ENCODE measurements around the gene ZP1.

Gene ZP1

GRCh38 chr11:60844045-60844869, 23.1 kb upstream of the ZP1 start:
- no peak for DNase-seq

- no peak for DNase-seq
These were observed 22.5 kb upstream of the ZP1 start for GRCh38 chr11:60844870-60845221.

DNA sequence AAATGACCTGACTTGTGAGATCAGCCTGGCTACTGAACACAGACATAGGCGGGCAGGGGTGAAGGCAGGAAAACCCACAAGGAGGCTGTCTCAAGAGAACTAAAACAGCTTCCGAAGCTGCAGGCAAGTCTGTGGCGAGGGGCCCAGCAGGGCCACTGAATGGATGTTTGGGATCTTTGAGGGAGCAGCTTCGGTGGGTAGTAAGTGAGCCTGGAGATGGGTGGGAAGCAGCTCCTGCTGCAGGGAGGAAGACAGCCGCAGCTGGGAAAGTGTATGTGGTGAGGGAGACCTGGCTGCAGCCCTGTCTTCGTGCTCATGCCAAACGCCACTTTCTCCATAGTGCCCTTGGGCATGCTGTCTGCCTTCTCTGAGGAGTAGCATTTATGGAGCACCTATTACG, 22.0 kb upstream of the ZP1 start:
- no peak for DNase-seq

- DNase-seq = no peak
These were observed 20.1 kb upstream of the ZP1 start for GRCh38 chr11:60847281-60847680.

- DNase-seq = no peak
These were observed 19.4 kb upstream of the ZP1 start for GRCh38 chr11:60847896-60848295.

- no peak for DNase-seq
These were observed 18.6 kb upstream of the ZP1 start for GRCh38 chr11:60848714-60849151.

GRCh38 chr11:60849641-60850520, 17.5 kb upstream of the ZP1 start:
- DNase-seq = no peak

- DNase-seq = no peak
These were observed 15.8 kb upstream of the ZP1 start for GRCh38 chr11:60851327-60852104.

DNA sequence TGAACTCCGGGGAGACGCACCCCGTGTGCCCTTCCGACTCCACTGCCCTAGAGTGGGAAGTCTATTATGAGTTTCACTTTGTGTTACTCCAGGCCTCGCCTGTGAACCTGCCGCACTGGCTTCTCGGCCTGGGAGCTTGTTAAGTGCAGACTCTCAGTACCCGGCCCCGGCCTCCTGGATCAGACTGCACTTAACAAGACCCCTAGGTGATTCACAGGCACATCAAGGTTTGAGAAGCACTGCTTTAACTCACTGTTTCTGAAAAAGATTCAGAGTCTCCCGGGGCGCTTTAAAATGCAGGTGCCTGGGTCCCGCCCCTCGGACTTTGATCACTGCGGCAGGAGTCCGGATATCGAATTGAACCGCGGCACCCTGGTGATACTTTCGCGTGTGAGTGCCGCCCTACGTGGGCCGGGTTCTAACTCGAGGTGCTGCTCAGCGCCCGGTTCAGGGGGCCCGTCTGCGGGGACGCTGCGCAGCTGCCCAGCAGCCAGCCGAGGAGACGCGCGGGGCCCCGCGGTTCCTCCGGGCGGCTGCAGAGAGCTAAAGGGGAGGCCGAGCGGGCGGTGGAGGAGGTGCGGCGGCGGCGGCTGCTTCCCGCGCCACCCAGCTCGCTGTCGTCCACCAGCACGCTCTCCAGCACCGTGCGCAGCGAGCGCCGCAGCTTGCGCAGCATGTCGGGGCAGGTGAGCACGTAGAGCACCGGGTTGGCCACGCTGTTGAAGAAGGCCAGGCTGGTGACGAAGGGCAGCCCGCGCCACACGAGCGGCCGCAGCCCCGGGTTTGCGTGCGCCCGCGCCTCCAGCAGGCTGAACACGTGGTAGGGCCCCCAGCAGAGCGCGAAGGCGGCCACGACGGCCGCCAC, 15.0 kb upstream of the ZP1 start:
- no peak for DNase-seq

- no peak for DNase-seq
These were observed 14.1 kb upstream of the ZP1 start for GRCh38 chr11:60852982-60853950.

GRCh38 chr11:60854140-60854846, 13.0 kb upstream of the ZP1 start:
- no peak for DNase-seq

GRCh38 chr11:60854847-60855725, 12.3 kb upstream of the ZP1 start:
- DNase-seq = no peak

DNA sequence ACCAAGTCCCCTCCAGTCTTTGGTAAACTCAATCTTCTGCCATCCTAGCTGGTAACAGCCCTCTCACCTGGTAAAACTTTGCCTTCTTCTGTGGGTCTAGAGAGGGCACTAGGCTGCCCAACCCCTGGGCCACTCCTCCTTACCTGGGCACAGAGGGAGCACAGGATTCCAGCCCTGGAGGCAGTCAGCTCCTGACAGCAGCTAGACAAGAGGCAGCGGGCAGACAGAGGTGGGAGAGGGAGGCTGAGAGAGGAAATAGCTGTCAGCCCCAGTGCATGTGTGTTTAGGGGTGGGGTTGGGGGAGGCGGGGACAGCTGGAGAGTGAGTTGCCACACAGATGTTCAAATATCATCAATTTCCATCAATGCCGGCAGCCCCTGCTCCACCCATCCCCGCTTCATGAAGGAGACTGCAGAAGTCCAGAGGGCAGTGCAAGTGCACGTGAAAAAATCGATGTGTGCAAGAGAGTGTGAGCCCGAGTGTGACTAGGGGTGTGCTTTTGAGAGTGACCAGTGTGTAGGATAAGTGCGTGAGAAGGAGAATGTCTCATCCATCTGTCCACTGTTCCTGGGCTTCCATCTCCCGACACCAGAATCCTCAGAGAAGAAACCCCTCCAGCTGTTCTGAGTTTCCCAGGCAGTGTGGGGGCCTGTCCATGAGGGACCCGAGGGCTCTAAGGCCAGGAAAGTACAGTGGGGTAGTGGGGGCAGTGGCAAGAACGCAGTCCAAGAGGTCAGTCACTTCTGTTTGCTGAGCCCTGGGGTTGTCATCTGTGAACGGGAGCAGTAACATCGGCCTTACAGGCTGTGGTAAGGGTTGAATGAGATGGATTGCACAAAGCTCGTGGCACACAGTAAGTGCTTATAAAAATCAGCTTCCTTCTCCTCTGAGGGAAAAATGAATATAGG, 11.4 kb upstream of the ZP1 start, which contains the start of gene PTGDR2:
TSS of gene PTGDR2 (minus strand) at position 225 of the 908 bp plus-strand sequence. CDS start 2,228 bp downstream, outside the sequence.
- DNase-seq = no peak

DNA sequence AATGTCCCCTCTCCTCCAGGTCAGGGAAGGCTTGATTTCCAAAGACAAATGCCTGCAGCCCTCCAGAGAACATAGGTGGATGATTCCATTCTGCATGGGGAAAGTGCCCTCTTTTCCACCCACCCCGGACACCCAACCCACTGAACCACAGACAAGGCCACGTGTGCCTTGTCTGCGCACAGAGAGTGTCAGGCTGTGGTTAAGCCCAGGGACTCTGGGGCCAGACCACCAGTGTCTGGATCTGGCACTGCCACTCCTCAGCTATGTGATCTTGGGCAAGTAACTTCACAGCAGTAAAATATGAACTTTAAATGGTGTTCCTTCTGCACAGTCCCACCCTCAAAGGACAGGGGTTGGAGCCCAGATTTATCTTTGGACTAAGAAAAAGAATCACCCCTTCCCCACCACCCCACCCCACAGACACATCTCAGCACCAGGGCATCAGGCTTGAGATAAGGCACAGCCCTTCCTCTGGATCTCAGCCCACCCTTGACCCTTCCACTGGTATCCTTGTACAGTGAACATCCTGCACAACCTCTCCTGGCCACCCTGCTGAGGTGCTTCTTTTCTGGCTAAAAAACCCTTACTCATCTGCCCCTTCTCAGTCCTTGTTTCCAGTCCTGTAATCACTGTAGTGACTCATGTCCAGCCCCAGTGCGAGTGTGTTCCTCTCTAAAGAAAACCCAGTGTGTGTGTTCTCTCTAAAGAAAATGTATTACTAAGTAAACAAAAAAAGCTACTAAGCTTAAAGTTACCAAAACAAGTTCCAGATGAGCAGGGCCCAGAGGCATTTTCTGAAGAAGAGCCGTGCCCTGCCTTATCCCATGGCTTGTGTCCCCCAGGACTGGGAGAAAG, 9.7 kb upstream of the ZP1 start:
- DNase-seq = no peak

GRCh38 chr11:60858236-60858635, 9.1 kb upstream of the ZP1 start:
- DNase-seq = no peak

DNA sequence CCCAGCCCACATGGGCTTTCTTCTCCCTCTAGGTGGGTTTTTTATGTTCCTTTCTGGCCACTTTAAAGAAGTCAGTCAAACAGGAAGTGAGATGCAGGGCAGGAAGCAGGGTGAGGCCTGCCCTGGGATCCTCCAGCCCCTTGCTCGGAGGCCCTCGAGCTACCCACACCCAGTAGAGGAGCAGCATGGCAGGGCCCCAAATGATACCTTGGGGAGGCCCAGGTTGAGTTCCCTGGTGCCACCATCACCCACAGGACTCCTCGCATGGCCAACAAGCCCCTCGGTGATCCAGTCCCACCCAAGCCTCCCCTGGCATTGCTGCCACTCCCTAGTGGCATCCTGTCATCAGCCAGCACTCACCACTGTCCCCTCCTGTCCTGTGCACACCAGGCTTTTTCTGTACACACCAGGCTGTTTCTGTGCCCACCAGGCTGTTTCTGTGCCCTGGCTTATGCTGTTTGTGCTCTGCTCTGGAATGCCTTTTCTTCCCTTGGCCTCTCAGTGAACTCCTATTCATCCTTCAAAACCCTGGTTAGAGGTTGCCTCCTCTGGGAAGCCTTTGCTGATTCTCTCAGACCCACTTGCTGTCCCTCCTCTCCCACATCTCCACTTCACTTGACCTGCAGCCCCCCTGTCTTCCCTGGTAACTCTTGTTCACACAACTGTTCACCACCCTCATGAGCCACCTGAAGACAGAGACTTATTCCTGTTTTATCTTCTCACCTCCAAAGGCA, 8.4 kb upstream of the ZP1 start:
- DNase-seq = no peak
